ENCODE measurements around the gene ERAL1. TPM values are rescaled to one million over a fixed set of nuclear protein-coding genes. Genes with fewer than 3 reads are reported as not detected.

ERAL1 gene
- total and polyA plus RNA-seq, 2 donors (not counting 1 experiment from before 2014, with no cell fraction given), result 25.4 to 39.0 TPM

GRCh38 chr17:28906276-28906675, 51.5 kb downstream of the ERAL1 start:
- no peak overlapping the region for H3K27ac ChIP-seq (ENCODE audit: insufficient read depth, low read length)
- no peaks in the 10 kb centered on the region for H3K27me3 ChIP-seq (ENCODE audit: control insufficient read depth, insufficient read depth, low read length)
- H2AFZ ChIP-seq (ENCODE audit: low read length), result no peak overlapping the region
- no peak overlapping the region for H3K4me3 ChIP-seq (replicated peaks in 1 of 4; ENCODE audit: control extremely low read depth in 1 of 4, insufficient read depth in 1 of 4, low read depth in 3 of 4, low read length in 4 of 4)
- peaks cover 19% of the 10 kb centered on the region for H3K4me1 ChIP-seq (ENCODE audit: control insufficient read depth, extremely low read depth, insufficient read depth, low read length)
- H3K79me2 ChIP-seq (ENCODE audit: control insufficient read depth, insufficient read depth, low read length), result no peaks in the 10 kb centered on the region
- H3K9ac ChIP-seq (ENCODE audit: insufficient read depth, low read length), result no peak overlapping the region
- H3K36me3 ChIP-seq (ENCODE audit: control insufficient read depth, insufficient read depth, low read length), result peaks cover 19% of the 10 kb centered on the region
- TF ChIP-seq CTCF (conservative IDR thresholded peaks at IDR 0.05 in 1 of 2, IDR thresholded peaks at IDR 0.05 in 1 of 2; ENCODE audit: low read depth in 1 of 2, low read length in 2 of 2) (no peak), EZH2 (IDR thresholded peaks at IDR 0.05; ENCODE audit: low read length, missing control alignments) (no peak)
- H3K9me3 ChIP-seq (ENCODE audit: control insufficient read depth, insufficient read depth, low read depth, low read length), result no peaks in the 10 kb centered on the region
- no peak for DNase-seq (ENCODE audit: low read depth in 2 of 2)
- H4K20me1 ChIP-seq (ENCODE audit: control insufficient read depth, extremely low read depth, insufficient read depth, low read length), result no peaks in the 10 kb centered on the region
- no peak overlapping the region for H3K4me2 ChIP-seq (ENCODE audit: extremely low read depth, insufficient read depth, low read length)

GRCh38 chr17:28906706-28907438, 52.1 kb downstream of the ERAL1 start:
- H3K27ac ChIP-seq (ENCODE audit: insufficient read depth, low read length), result no peak overlapping the region
- H2AFZ ChIP-seq (ENCODE audit: low read length), result no peak overlapping the region
- H3K4me2 ChIP-seq (ENCODE audit: extremely low read depth, insufficient read depth, low read length), result no peak overlapping the region
- no peak for DNase-seq (ENCODE audit: low read depth in 2 of 2)
- H3K4me3 ChIP-seq (replicated peaks in 1 of 4; ENCODE audit: control extremely low read depth in 1 of 4, insufficient read depth in 1 of 4, low read depth in 3 of 4, low read length in 4 of 4), result no peak overlapping the region
- no peaks in the 10 kb centered on the region for H3K27me3 ChIP-seq (ENCODE audit: control insufficient read depth, insufficient read depth, low read length)
- TF ChIP-seq EZH2 (IDR thresholded peaks at IDR 0.05; ENCODE audit: low read length, missing control alignments) (no peak), CTCF (conservative IDR thresholded peaks at IDR 0.05 in 1 of 2, IDR thresholded peaks at IDR 0.05 in 1 of 2; ENCODE audit: low read depth in 1 of 2, low read length in 2 of 2) (no peak)
- no peak overlapping the region for H3K9ac ChIP-seq (ENCODE audit: insufficient read depth, low read length)
- peaks cover 21% of the 10 kb centered on the region for H3K36me3 ChIP-seq (ENCODE audit: control insufficient read depth, insufficient read depth, low read length)
- no peaks in the 10 kb centered on the region for H4K20me1 ChIP-seq (ENCODE audit: control insufficient read depth, extremely low read depth, insufficient read depth, low read length)
- H3K9me3 ChIP-seq (ENCODE audit: control insufficient read depth, insufficient read depth, low read depth, low read length), result no peaks in the 10 kb centered on the region
- H3K4me1 ChIP-seq (ENCODE audit: control insufficient read depth, extremely low read depth, insufficient read depth, low read length), result peaks cover 19% of the 10 kb centered on the region
- no peaks in the 10 kb centered on the region for H3K79me2 ChIP-seq (ENCODE audit: control insufficient read depth, insufficient read depth, low read length)

GRCh38 chr17:28907709-28908475, 53.1 kb downstream of the ERAL1 start:
- no peaks in the 10 kb centered on the region for H3K79me2 ChIP-seq (ENCODE audit: control insufficient read depth, insufficient read depth, low read length)
- H2AFZ ChIP-seq (ENCODE audit: low read length), result no peak overlapping the region
- H3K4me3 ChIP-seq (replicated peaks in 1 of 4; ENCODE audit: control extremely low read depth in 1 of 4, insufficient read depth in 1 of 4, low read depth in 3 of 4, low read length in 4 of 4), result no peak overlapping the region
- H3K36me3 ChIP-seq (ENCODE audit: control insufficient read depth, insufficient read depth, low read length), result peaks cover 28% of the 10 kb centered on the region
- peaks cover 19% of the 10 kb centered on the region for H3K4me1 ChIP-seq (ENCODE audit: control insufficient read depth, extremely low read depth, insufficient read depth, low read length)
- peak overlapping the region; percentile 51 for H3K27ac ChIP-seq (ENCODE audit: insufficient read depth, low read length)
- no peak overlapping the region for H3K9ac ChIP-seq (ENCODE audit: insufficient read depth, low read length)
- no peaks in the 10 kb centered on the region for H3K9me3 ChIP-seq (ENCODE audit: control insufficient read depth, insufficient read depth, low read depth, low read length)
- no peak overlapping the region for H3K4me2 ChIP-seq (ENCODE audit: extremely low read depth, insufficient read depth, low read length)
- no peak for TF ChIP-seq EZH2 (IDR thresholded peaks at IDR 0.05; ENCODE audit: low read length, missing control alignments)
- no peak for TF ChIP-seq CTCF (conservative IDR thresholded peaks at IDR 0.05 in 1 of 2, IDR thresholded peaks at IDR 0.05 in 1 of 2; ENCODE audit: low read depth in 1 of 2, low read length in 2 of 2)
- H4K20me1 ChIP-seq (ENCODE audit: control insufficient read depth, extremely low read depth, insufficient read depth, low read length), result no peaks in the 10 kb centered on the region
- no peaks in the 10 kb centered on the region for H3K27me3 ChIP-seq (ENCODE audit: control insufficient read depth, insufficient read depth, low read length)
- peak in 1 of 2 donors; percentile 66 for DNase-seq (ENCODE audit: low read depth in 2 of 2)

All from fibroblast of lung (primary cell).